Psoas muscle (tissue), 8 donors: ENCODE results near the gene HMGN1. TPM values are rescaled to one million over a fixed set of nuclear protein-coding genes. Genes with fewer than 3 reads are reported as not detected.

Source experiments
- ATAC-seq, 4 donors: fragments of 200-7000 bp; cut with Tn5 transposase; one replicate each; pipeline ENCODE4 v1.9.1; 2020; ENCODE audit warnings: moderate library complexity in 3 of 4, mild to moderate bottlenecking in 2 of 4
- DNase-seq, 2 donors: peaks; one replicate each; pipeline ENCODE4 v3.0.0-alpha.2; 2020
- H3K27ac ChIP-seq: fragments of 200-600 bp; one replicate; pipeline ENCODE4 v1.8.0; 2022
- H3K27me3 ChIP-seq, 3 donors: fragments of 200-600 bp in 1 of 3; one replicate each; pipeline versions ENCODE4 v1.6.1 to v1.8.0; 2013 to 2022; ENCODE audit warnings: low read length in 2 of 3, mild to moderate bottlenecking in 2 of 3, moderate library complexity in 1 of 3; ENCODE audit not compliant: insufficient read depth in 3 of 3
- H3K36me3 ChIP-seq, 2 donors: fragments of 200-600 bp in 1 of 2; one replicate each; pipeline versions ENCODE4 v1.6.1 to v1.8.0; 2013 to 2022; ENCODE audit warnings: low read depth in 1 of 2, mild to moderate bottlenecking in 1 of 2, moderate library complexity in 1 of 2; ENCODE audit not compliant: insufficient read depth in 1 of 2
- H3K4me1 ChIP-seq: fragments of 200-600 bp; one replicate; pipeline ENCODE4 v1.8.0; 2022
- H3K4me3 ChIP-seq: fragments of 200-600 bp; one replicate; pipeline ENCODE4 v1.8.0; 2022; ENCODE audit warnings: mild to moderate bottlenecking
- H3K9me3 ChIP-seq: fragments of 200-600 bp; one replicate; pipeline ENCODE4 v1.8.0; 2022
- WGBS, 3 donors: extraction: QIAGEN DNeasy Blood & Tissue Kit; methylation state at CpG; one replicate each; pipeline versions ENCODE4 v1.1.6 to v1.1.7; 2013; 5-methylcytosine and 5-hydroxymethylcytosine counted together
- intact Hi-C, 2 donors: fragments of 100-400 bp; cut with DNase I; formaldehyde crosslinking; loops; one replicate each; pipeline versions ENCODE4 v1.11.0 to v1.14.2; 2022
- polyA plus RNA-seq, 3 donors: library from polyadenylated mRNA; stranded (reverse); fragments of 200-250 nt; gene quantifications; one replicate each; pipeline ENCODE4 v1.2.3, GENCODE V29; 2013
- total RNA-seq, 4 donors: library from RNA; stranded (reverse); fragmentation: NEBNext Ultra II Directional in 2 of 4; extraction: Animal tissue kit (Norgen Biotek cat#: 25700) in 2 of 4; gene quantifications; one replicate each; pipeline versions ENCODE4 v1.2.1 to v1.2.4, GENCODE V29; 2021 to 2023
- TF ChIP-seq, protein P1 (sequence below): fragments of 200-600 bp; IDR thresholded peaks from one replicate; pipeline ENCODE4 v1.8.0; 2022; ENCODE audit warnings: antibody characterized with exemption
- donor health status: healthy with polysubstance abuse.
- donor health status: DM: no; HTN: no; CAD: no; lungs with moderate emphysema.
- donor health status: Bipolar disorder and iron deficiency.
- donor health status: healthy.
- donor health status: DM: yes; HTN: yes; CAD: no.
- donor health status: DM: no; HTN: no; CAD: no.
- donor health status: DM: no; HTN: no; CAD: no.
- donor health status: DM: yes; HTN: yes; CAD: no.

Gene HMGN1
- total and polyA plus RNA-seq, 7 donors, result 13.9 to 37.2 (median 17.7) TPM

DNA sequence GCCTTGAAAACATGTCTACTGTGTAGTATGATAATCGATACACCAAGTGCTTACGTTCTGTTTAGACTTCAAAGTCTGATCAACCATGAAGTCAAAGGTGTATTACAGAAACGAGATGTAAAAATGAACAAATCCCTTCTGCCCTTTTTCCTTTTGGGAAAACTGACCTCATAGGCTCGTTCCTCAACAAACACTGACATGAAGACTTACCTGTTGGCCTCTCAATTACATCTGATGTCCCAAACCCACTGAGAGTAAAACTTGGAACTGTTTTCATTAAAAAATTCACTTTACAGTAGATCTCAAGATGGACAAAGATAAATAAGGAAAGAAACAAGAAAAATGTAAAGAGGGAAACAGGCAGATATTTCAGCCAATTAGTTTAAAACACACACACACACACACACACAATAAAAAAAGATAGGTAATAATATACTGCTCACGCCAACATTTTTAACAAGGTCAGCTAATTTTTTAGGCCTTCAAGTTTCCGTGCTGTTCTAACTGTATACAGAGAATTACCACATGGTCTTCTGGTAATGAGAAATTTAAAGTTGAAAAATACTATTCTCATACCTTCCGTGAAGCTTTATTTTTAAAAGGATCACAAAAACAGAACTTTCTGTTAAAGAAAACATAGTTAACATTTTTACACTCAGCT is 2.1 kb downstream of the HMGN1 start:
- H3K4me1 ChIP-seq, result peaks cover 13% of the 10 kb centered on the region
- H3K36me3 ChIP-seq, result peaks cover 0 to 45% of the 10 kb centered on the region in 2 donors
- TF ChIP-seq, protein P1, sequence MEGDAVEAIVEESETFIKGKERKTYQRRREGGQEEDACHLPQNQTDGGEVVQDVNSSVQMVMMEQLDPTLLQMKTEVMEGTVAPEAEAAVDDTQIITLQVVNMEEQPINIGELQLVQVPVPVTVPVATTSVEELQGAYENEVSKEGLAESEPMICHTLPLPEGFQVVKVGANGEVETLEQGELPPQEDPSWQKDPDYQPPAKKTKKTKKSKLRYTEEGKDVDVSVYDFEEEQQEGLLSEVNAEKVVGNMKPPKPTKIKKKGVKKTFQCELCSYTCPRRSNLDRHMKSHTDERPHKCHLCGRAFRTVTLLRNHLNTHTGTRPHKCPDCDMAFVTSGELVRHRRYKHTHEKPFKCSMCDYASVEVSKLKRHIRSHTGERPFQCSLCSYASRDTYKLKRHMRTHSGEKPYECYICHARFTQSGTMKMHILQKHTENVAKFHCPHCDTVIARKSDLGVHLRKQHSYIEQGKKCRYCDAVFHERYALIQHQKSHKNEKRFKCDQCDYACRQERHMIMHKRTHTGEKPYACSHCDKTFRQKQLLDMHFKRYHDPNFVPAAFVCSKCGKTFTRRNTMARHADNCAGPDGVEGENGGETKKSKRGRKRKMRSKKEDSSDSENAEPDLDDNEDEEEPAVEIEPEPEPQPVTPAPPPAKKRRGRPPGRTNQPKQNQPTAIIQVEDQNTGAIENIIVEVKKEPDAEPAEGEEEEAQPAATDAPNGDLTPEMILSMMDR, result no peak
- DNase-seq, result no peak
- H3K9me3 ChIP-seq, result no peaks in the 10 kb centered on the region
- H3K4me3 ChIP-seq, result peak overlapping the region; percentile 88
- H3K27me3 ChIP-seq, result no peaks in the 10 kb centered on the region
- ATAC-seq, result no peak
- WGBS, 3 donors, result 65 to 69% (median 65%) methylated on average over 7 of the region's 7 CpGs
- intact Hi-C loops, result loop anchor here in 1 of 2 donors (5.0 kb wide), 1 partner anchor 34 kb away; the partner anchor contains the start of gene BRWD1
- H3K27ac ChIP-seq, result no peak overlapping the region

DNA sequence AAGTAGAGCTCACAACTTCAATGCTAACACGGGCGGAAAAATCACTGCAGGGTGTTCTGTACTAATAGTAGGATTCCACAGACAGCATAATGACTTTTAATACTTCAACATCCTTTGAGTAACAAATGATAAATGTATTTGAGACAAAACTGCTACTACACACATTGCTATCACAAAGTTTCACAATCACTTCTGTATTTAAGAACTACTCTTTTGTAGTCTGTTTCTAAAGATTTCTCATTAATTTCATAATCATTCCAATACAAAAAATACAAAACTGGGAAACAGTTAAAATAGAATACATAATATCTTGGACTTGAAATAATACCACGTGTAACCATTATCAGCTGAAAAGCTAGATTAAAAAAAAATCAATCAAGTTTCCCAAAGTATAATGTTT is 2.7 kb downstream of the HMGN1 start:
- TF ChIP-seq, protein P1, result no peak
- H3K4me3 ChIP-seq, result no peak overlapping the region
- peaks cover 0 to 51% of the 10 kb centered on the region in 2 donors for H3K36me3 ChIP-seq
- H3K4me1 ChIP-seq, result peaks cover 13% of the 10 kb centered on the region
- H3K9me3 ChIP-seq, result no peaks in the 10 kb centered on the region
- intact Hi-C loops, result loop anchor here in 1 of 2 donors (5.0 kb wide), 1 partner anchor 34 kb away; the partner anchor contains the start of gene BRWD1
- ATAC-seq, result no peak
- DNase-seq, result no peak
- 47 to 50% (median 47%) methylated on average over 3 of the region's 3 CpGs for WGBS, 3 donors
- H3K27ac ChIP-seq, result no peak overlapping the region
- H3K27me3 ChIP-seq, result no peaks in the 10 kb centered on the region

DNA sequence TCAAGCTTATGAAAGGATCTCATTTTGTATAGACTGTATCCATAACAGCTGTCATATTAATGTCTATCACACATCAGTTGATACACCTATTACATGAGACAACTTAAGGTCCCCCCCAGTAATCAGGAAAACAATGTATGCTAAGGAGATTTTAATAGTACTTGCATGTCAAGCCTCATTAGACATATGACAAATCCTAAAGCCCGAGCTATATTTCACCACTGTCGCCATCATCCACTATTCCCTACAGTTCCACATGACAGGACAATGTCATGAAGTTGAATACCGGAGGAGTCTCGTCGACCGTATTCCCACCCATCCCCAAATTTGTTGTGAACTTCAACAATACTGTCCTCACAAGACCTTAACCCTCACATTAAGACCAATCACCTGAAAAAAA is 3.4 kb downstream of the HMGN1 start:
- WGBS, 3 donors, result 81 to 86% (median 83%) methylated on average over 6 of the region's 6 CpGs

DNA sequence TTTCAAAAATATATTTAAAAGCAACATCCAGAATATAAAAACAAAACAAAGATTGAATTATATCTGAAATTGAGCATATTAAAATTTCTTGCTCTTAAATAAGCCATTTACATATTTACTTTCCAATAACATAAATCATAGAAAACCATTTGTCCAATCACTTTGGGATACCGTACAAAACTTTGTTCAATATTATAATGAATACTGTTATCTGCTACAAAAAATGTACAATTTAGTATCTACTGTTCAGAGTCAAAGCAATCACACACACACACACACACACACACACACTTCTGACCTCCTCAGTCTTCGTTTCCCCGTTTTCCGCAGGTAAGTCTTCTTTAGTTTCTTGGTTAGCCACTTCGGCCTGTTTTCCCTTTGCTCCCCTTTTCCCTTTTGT is 4.0 kb downstream of the HMGN1 start:
- 81 to 88% (median 86%) methylated on average over 5 of the region's 5 CpGs for WGBS, 3 donors
- TF ChIP-seq, protein P1, result no peak
- peaks cover 0 to 56% of the 10 kb centered on the region in 2 donors for H3K36me3 ChIP-seq
- DNase-seq (no peak), ATAC-seq (no peak)
- no peak overlapping the region for H3K27ac ChIP-seq
- H3K27me3 ChIP-seq, result no peaks in the 10 kb centered on the region
- intact Hi-C loops, result loop anchor here in 1 of 2 donors (5.0 kb wide), 1 partner anchor 33 kb away; the partner anchor contains the start of gene BRWD1
- no peaks in the 10 kb centered on the region for H3K9me3 ChIP-seq
- peaks cover 13% of the 10 kb centered on the region for H3K4me1 ChIP-seq
- no peak overlapping the region for H3K4me3 ChIP-seq

More for the DNA sequence above, 3.4 kb downstream of the HMGN1 start:
- Histone ChIP-seq H3K9me3 (no peaks in the 10 kb centered on the region), H3K27me3 (no peaks in the 10 kb centered on the region), H3K4me3 (no peak overlapping the region), H3K27ac (no peak overlapping the region), H3K4me1 (peaks cover 13% of the 10 kb centered on the region), H3K36me3 (peaks cover 0 to 56% of the 10 kb centered on the region in 2 donors)
- no peak for ATAC-seq
- TF ChIP-seq, protein P1, result no peak
- no peak for DNase-seq
- intact Hi-C loops, result loop anchor here in 1 of 2 donors (5.0 kb wide), 1 partner anchor 33 kb away; the partner anchor contains the start of gene BRWD1
